HFF-Myc (cell line): ENCODE data around the gene TKTL1.

Experiments used
- DNase-seq: peaks from one replicate; pipeline ENCODE4 v3.0.0-alpha.2; 2011; ENCODE audit warnings: low read depth; ENCODE audit errors: extremely low read depth
- H3K4me3 ChIP-seq: replicated peaks from 2 replicates; pipeline ENCODE4 v1.5.1; 2011; ENCODE audit warnings: low read depth, mild to moderate bottlenecking, control low read depth, low read length
- TF ChIP-seq, protein P1 (sequence below): IDR thresholded peaks from 2 replicates; pipeline ENCODE4 v1.5.1; 2012; ENCODE audit warnings: mild to moderate bottlenecking, low read depth, low read length, control low read depth; ENCODE audit errors: missing control alignments

The TKTL1 gene

DNA sequence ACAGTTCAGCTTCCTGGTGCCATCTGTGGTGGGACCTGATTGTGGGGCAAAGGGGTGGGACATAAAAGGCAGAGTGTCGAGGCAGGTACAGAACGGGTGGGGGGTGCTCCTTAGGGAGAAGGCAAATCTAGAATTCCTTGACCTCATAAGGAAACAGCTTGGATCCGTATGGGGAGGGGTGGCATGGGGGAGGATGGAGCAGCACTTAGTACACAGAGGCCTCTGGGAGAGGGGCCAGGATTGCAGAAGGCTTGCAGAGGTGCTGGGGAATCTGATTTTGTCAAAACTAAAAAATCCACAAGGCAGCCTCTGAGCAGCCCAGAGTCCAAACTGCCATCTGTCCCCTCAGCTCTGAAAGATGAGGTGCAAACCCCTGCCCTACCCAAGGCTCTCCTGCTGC lies 81.2 kb downstream of the TKTL1 start:
- TF ChIP-seq, protein P1, sequence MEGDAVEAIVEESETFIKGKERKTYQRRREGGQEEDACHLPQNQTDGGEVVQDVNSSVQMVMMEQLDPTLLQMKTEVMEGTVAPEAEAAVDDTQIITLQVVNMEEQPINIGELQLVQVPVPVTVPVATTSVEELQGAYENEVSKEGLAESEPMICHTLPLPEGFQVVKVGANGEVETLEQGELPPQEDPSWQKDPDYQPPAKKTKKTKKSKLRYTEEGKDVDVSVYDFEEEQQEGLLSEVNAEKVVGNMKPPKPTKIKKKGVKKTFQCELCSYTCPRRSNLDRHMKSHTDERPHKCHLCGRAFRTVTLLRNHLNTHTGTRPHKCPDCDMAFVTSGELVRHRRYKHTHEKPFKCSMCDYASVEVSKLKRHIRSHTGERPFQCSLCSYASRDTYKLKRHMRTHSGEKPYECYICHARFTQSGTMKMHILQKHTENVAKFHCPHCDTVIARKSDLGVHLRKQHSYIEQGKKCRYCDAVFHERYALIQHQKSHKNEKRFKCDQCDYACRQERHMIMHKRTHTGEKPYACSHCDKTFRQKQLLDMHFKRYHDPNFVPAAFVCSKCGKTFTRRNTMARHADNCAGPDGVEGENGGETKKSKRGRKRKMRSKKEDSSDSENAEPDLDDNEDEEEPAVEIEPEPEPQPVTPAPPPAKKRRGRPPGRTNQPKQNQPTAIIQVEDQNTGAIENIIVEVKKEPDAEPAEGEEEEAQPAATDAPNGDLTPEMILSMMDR: no peak
- no peak for DNase-seq
- no peak overlapping the region for H3K4me3 ChIP-seq

GRCh38 chrX:154378059-154378798 lies 82.6 kb downstream of the TKTL1 start:
- H3K4me3 ChIP-seq: peak overlapping the region; percentile 45
- DNase-seq: no peak
- TF ChIP-seq, protein P1: no peak

DNA sequence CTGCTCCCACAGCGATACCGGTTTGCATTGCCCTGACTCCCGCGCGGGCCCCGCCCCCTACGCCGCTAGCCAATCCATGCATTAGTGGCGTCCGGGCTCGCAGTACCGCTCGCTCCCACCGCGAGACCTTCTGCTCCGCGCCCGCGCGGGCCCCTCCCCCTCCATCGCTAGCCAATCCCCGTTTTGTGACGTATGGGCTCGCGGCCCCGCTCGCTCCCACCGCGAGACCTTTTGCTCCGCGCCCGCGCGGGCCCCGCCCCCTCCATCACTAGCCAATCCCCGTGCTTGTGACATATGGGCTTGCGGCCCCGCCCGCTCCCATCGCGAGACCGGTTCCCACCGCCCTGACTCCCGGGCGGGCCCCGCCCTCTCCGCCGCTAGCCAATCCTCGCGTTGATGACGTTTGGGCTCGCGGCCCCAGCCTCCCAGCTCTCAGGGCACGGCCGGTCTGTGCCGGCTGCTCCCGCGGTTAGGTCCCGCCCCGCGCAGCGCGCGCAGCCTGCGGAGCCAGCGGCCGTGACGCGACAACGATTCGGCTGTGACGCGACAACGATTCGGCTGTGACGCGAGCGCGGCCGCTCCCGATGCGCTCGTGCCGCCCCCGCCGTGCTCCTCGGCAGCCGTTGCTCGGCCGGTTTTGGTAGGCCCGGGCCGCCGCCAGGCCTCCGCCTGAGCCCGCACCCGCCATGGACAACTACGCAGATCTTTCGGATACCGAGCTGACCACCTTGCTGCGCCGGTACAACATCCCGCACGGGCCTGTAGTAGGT lies 83.4 kb downstream of the TKTL1 start, which contains the start of gene EMD:
Gene EMD (plus strand): TSS at position 497 of the 770 bp plus-strand sequence. CDS start 190 bp downstream, at position 687.
- peak within 1 kb of the TSS; percentile 74 for H3K4me3 ChIP-seq
- DNase-seq: peak; percentile 85
- TF ChIP-seq, protein P1: no peak

DNA sequence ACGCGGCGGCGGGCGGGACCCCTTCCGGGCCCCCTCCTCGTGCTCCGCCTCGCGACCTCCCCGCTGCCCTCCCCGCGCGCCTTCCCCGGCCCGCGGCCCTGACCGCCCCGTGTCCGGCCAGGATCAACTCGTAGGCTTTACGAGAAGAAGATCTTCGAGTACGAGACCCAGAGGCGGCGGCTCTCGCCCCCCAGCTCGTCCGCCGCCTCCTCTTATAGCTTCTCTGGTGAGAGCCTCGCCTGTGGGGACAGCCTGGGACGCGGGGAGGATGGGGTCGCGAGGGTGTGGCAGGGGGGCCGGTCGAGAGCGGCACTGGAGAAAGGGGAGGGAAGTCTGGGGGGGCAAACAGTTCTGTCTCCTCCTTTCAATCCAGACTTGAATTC lies 84.0 kb downstream of the TKTL1 start:
- no peak for DNase-seq
- H3K4me3 ChIP-seq: peak overlapping the region; percentile 74
- TF ChIP-seq, protein P1: no peak
